NCI-H1105 (cell line): ENCODE measurements around the gene ATOH8.
"Not testable (repeated sequence)": the region's sequence is repeated elsewhere in the genome, so short reads cannot be mapped to it uniquely, and the experiment has no call there.

Experiments
- DNase-seq: peaks from one replicate; lab custom pipeline; 2025; lab: John Stamatoyannopoulos, UW

Gene ATOH8

DNA sequence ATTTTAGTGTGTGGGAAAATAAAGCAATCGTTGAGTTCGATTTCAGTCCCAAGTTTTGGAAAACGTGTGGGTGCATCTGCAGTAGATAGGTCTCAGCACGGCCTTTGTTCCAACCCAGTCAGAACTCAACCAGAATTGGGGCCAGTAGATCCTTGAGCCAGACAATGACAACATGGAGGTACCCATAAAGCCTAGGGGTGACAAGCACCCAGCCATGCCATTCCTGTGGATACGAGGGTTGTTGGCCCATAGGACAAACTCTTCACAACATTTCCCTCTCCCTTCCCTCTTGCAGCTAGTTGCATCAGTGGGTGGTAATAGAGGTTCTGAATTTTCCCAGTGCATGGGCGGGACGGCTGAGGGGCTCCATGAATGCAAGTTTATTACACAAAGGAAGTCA, 74.9 kb downstream of the ATOH8 start:
- DNase-seq = no peak

DNA sequence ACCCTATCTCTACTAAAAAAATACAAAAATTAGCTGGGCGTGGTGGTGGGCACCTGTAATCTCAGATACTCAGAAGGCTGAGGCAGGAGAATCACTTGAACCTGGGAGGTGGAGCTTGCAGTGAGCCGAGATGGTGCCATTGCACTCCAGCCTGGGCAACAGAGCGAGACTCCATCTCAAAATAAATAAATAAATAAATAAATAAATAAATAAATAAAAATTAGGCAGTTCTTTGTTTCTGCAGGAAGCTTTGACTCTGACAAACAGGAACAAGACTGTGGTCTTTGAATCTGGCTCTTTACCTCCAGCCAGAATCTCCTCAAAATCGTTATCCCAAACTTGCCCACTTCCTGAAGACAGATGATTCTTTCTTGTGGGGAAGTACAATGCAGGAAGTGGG, 75.6 kb downstream of the ATOH8 start:
- DNase-seq = not testable (repeated sequence)

DNA sequence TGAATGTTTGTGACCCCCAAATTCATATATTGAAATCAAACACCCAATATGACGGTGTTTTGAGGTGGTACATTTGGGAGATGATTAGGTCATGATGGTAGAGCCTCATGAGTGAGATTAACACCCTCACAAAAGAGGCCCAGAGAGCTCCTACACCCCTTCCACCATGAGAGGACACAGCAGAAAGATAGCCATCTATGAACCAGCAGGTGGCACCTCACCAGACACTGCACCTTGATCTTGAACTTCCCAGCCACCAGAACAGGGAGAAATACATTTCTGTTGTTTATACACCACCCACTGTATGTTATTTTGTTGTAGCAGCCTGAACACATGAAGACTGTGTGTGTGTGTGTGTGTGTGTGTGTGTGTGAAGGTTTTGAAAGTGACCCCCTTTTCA, 76.9 kb downstream of the ATOH8 start:
- DNase-seq = no peak

DNA sequence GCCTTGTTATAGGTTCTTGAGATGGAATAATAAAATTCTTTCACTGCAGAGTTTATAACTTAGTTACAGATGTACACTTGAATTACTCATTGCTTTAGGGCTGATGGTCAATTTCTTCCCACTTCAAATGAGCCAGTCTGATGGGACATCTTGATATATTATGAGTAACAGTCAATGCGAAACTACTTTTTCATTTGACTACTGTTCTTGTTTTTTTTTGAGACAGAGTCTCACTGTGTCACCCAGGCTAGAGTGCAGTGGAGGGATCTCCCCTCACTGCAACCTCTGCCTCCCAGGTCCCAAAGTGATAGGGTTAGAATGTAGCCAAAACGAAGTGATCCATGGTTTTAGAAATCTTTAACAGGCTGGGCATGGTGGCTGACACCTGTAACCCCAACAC, 77.9 kb downstream of the ATOH8 start:
- DNase-seq = no peak

DNA sequence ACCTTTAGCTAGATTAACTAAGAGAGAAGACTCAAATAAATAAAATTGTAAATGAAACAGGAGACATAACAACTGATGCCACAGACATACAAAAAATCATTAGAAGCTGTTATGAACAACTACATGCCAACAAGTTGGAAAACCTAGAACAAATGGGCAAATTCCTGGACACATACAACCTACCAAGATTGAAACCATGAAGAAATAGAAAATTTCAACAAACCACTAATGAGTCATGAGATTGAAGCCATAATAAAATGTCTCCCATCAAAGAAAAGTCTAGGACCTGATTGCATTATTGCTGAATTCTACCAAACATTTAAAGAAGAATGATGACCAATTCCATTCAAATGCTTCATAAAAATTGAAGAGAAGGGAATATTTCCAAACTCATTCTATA, 80.7 kb downstream of the ATOH8 start:
- no peak for DNase-seq
